GM21390 (cell line): ENCODE measurements around the gene VAPB.
A peak's percentile ranks its signal among the peaks of the same experiment; 100 is the strongest.
"Not testable (repeated sequence)": the region's sequence is repeated elsewhere in the genome, so short reads cannot be mapped to it uniquely, and the experiment has no call there.

Source experiments
- ATAC-seq: cut with Tn5 transposase; IDR thresholded peaks from one replicate; pipeline ENCODE4 v1.9.1; 2021; ENCODE audit not compliant: unreplicated experiment

Gene VAPB, protein sequence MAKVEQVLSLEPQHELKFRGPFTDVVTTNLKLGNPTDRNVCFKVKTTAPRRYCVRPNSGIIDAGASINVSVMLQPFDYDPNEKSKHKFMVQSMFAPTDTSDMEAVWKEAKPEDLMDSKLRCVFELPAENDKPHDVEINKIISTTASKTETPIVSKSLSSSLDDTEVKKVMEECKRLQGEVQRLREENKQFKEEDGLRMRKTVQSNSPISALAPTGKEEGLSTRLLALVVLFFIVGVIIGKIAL

GRCh38 chr20:58388882-58389323, at the start of gene VAPB:
TSS of gene VAPB (plus strand) at chr20:58389229. CDS start at chr20:58389460, 231 bp downstream.
- ATAC-seq: peak; percentile 96

DNA sequence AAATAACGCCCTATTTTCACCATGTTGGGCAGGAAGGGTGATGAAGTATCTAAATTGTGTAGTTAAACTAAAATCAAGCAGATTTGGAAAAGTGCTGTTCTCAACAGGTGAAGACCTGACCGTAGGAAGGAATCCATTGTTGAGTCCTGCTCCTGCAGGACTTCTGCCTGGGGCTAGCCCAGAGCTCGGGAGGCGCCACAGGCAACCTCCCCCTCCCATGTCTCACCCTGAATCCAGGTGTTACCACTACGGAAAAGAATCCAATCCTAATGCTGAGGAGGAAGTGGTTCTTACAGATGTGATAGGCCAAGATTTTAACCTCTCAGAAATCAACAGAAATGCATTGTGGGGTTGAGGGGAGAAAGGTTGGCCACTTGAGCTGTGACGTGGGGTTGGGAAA, 49.3 kb upstream of the VAPB start:
- ATAC-seq: no peak

DNA sequence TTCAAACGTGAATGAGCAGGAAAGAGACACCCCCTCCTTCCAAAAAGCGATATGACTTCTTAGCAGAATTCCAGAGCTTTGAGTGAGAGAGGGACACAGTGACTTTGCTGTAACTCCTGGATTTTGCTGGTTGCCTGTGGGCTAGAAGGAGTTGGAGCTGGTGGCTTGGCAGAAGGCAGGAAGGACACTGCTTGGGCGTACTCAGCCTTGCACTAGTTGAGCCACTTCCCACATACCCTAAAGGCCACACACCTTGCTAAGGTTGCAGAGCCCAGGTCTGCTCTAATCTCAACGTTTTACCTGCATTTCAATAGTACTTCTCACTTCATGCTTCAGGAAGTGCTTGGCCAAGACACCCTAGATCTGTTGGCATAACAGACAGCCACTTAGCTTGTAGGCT, 48.9 kb upstream of the VAPB start:
- no peak for ATAC-seq

GRCh38 chr20:58340853-58341252, 48.2 kb upstream of the VAPB start:
- no peak for ATAC-seq

DNA sequence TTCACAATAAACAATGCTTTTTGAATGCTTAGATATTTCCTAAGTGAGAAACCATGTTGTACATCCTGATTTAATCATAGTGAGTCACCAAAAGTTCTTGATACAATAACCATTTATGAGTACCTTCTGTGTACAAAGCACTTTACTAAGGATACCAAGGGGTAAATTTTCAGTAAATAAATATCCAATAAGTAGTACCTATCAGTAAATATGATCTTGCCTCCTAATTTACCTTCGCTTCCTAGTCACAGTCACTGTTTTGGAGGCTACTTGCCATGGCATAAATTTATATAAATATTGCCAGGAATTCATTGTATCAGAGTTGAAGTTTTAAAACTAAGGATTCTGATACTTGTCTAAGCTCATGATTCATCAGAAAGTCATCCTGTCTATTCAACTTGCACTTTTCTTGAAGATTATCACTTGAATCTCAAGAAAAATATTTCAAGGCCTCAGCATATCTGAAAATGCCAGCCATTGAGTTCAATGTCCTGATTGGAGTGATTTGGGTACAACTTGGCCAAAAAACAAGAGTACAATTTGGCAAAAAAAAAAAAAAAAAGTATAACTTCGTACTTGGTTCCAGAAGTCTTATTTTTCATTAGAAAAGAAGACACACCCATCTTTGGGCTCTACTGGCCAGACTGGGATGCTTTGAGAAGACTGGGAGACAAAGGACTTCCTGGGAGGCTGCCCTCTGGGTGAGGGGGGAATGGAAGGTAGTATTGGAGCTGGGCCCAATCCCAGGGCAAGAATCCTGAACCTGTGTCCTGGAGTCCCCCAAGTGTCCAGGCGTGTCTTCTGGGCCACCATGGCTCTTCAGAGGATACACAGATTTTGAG, 46.7 kb upstream of the VAPB start:
- ATAC-seq: no peak

- no peak for ATAC-seq
These were observed 44.3 kb upstream of the VAPB start for GRCh38 chr20:58344741-58345140.

- no peak for ATAC-seq
These were observed 39.5 kb upstream of the VAPB start for GRCh38 chr20:58349570-58349969.

GRCh38 chr20:58352468-58352867, 36.6 kb upstream of the VAPB start:
- ATAC-seq: no peak

DNA sequence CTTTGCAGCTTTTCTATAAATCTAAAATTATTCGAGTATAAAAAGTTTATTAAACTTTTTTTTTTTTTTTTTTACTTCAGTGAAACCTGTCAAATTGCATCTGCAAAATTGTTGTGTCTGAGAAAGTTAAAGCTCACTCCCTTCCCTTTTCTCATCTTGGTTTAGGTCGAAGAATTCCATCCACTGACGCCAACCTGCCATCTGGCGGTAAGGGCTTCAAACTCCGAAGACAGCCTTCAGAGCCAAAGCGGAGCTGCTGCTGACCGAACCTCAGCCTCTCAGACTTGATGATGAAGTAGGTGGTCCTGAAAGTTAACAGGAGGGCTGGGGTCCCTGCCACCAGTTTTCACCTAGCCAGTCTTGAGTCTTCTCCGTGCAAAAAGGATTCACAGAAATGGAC, 29.6 kb upstream of the VAPB start:
- no peak for ATAC-seq

GRCh38 chr20:58360936-58361335, 28.1 kb upstream of the VAPB start:
- no peak for ATAC-seq

GRCh38 chr20:58361481-58362205, 27.4 kb upstream of the VAPB start:
- ATAC-seq: no peak

- ATAC-seq: no peak
These were observed 26.9 kb upstream of the VAPB start for GRCh38 chr20:58362206-58362516.

DNA sequence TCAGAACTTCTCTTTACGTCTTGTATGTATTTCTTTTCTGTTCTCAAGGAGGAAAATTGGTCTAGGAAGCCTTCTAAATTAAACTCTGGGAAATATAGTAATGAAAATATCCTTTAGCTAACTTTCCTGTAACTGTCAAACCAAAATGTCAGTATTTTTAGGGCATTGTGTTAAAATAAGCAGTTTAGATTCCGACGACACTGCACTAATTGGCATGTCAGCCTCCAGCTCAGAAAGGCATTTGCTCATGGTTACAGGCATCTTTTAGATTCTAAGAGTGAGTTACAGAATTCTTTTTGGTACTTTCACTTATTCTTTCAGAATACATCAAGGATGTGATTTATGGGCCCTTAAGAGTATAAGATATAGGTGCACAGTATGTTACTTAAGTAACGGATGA, 26.1 kb upstream of the VAPB start:
- ATAC-seq: no peak

DNA sequence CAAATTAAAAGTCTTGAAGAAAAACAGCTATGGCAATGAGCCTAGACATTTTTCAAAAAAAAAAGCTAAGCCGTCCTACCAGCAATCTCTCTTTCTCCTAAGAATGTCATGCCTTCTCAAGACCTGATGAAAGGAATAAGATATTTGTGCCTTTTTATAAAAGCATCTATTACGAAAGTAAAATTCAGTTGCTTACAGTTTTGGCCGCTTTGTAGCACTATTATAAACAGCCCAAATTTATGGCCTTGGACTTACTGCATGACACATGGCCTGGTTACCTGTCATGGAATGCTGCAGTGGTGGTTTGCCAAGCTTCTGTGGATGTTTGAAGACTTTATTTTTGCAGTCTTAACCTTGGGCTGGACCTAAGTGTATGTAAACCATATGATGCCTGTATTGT, 22.2 kb upstream of the VAPB start:
- no peak for ATAC-seq

GRCh38 chr20:58372806-58373205, 16.2 kb upstream of the VAPB start:
- ATAC-seq: no peak

GRCh38 chr20:58373296-58373695, 15.7 kb upstream of the VAPB start:
- not testable (repeated sequence) for ATAC-seq

DNA sequence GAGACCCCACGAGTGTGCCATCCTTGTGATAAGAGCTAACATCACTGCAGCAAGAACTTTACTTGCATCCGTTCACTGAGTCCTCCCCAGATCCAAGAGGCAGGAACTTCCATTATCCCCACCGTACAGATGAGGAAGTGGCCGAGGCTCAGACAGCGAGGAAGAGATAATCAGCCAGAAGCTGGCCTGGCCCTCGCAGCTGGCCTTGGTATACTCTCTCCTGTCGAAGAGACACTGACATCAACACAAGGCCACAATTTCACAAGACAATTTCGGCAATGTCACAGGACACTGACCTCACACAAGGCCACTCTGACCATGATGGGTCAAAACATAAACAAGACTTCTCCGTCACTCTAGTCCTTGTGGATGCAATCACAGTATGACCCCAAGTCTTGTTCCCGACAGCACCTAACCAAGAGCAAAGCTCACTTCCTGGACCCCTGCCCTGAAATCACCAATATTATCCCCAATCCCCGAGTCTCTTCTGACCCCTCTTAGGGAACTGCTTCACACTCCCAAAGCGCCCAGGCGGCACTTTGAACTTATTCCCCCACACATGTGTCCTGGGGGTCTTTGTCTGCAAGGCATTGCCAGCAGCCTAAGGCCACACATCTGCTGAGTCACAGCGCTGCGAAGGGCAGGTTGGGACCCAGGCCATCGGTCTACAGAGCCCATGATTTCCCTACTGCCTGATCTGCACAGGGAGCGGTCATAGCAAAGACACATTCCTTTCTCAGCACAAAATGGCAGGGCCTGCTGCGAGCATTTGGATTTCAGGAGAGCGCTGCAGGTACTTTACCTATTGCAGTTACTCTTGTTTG, 14.8 kb upstream of the VAPB start:
- ATAC-seq: no peak

- no peak for ATAC-seq
These were observed 13.9 kb upstream of the VAPB start for GRCh38 chr20:58374906-58375758.

DNA sequence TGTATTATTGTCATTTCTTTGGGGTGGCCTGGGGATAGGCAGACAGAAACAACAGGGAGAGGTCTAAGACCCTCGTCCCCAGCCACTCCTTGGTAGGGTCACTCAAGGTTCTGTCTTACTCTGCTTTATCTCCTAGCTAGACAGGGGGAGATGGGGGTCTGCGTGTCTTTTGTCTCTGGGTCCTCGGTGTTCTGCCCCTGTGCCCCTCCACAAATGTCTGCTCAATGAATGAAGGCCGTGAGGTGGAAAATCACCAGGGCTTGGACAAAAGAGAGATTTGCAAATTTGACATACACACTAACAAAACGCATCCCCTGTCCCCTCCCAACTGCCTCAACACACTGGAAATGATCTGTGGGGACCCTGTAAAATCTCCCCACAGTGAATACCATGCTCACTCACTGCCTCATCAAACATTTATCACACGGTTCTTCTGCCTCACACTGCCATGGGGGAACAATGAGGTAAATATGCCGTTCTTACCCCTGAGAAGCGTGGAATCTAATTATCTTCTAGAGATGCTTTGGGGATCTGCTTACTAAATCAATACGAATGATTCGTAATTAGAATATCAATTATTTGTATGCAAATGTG, 13.2 kb upstream of the VAPB start:
- ATAC-seq: no peak

GRCh38 chr20:58377017-58377416, 12.0 kb upstream of the VAPB start:
- no peak for ATAC-seq
